ENCODE measurements around the gene SLC34A2.

SLC34A2 gene

GRCh38 chr4:25654971-25655963 lies at the start of gene SLC34A2:
Gene SLC34A2, plus strand, starts transcription at chr4:25655851. Its CDS starts 6,650 bp downstream, at chr4:25662501.
- no peak for TF ChIP-seq CTCF (IDR thresholded peaks at IDR 0.05)

- no peak for TF ChIP-seq CTCF (IDR thresholded peaks at IDR 0.05)
Observed at GRCh38 chr4:25608644-25609043, 47.0 kb upstream of the SLC34A2 start.

GRCh38 chr4:25609976-25610375 lies 45.7 kb upstream of the SLC34A2 start:
- no peak for TF ChIP-seq CTCF (IDR thresholded peaks at IDR 0.05)

- TF ChIP-seq CTCF (IDR thresholded peaks at IDR 0.05), result no peak
Observed at GRCh38 chr4:25614807-25615206, 40.8 kb upstream of the SLC34A2 start.

- TF ChIP-seq CTCF (IDR thresholded peaks at IDR 0.05), result no peak
Observed at GRCh38 chr4:25621027-25621930, 34.4 kb upstream of the SLC34A2 start.

GRCh38 chr4:25624616-25625015 lies 31.0 kb upstream of the SLC34A2 start:
- no peak for TF ChIP-seq CTCF (IDR thresholded peaks at IDR 0.05)

- no peak for TF ChIP-seq CTCF (IDR thresholded peaks at IDR 0.05)
Observed at GRCh38 chr4:25628451-25628850, 27.2 kb upstream of the SLC34A2 start.
